Measurements from ENCODE around the gene C16orf96.

- TF ChIP-seq, protein P1, sequence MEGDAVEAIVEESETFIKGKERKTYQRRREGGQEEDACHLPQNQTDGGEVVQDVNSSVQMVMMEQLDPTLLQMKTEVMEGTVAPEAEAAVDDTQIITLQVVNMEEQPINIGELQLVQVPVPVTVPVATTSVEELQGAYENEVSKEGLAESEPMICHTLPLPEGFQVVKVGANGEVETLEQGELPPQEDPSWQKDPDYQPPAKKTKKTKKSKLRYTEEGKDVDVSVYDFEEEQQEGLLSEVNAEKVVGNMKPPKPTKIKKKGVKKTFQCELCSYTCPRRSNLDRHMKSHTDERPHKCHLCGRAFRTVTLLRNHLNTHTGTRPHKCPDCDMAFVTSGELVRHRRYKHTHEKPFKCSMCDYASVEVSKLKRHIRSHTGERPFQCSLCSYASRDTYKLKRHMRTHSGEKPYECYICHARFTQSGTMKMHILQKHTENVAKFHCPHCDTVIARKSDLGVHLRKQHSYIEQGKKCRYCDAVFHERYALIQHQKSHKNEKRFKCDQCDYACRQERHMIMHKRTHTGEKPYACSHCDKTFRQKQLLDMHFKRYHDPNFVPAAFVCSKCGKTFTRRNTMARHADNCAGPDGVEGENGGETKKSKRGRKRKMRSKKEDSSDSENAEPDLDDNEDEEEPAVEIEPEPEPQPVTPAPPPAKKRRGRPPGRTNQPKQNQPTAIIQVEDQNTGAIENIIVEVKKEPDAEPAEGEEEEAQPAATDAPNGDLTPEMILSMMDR (IDR thresholded peaks at IDR 0.05): no peak
- TF ChIP-seq TCF7L2 (IDR thresholded peaks at IDR 0.05; ENCODE audit: low read depth, low read length): no peak
These were observed 53.3 kb downstream of the C16orf96 start for GRCh38 chr16:4609200-4610010.

Data from Panc1 (cell line).